ENCODE measurements around the gene ZNF460. TPM values are rescaled to one million over a fixed set of nuclear protein-coding genes. Genes with fewer than 3 reads are reported as not detected.

Gene ZNF460
- total RNA-seq (2021; ENCODE audit: unreplicated experiment) (76.3 TPM), Bru-seq, nascent RNA (percentile 95 among the genes with signal in this experiment), BruChase-seq, experiment 1, labeled RNA remaining after a 2-hour chase (percentile 99 among the genes with signal in this experiment), BruChase-seq, experiment 2, labeled RNA remaining after a 6-hour chase (percentile 99 among the genes with signal in this experiment)
- 1.5 TPM for polyA plus RNA-seq (2012; ENCODE audit: insufficient read length)
- long read RNA-seq, partial matches to known transcripts: 0 of 5 reads
- long read RNA-seq, other reads (novel, unspliced or antisense): 2 of 5 reads

DNA sequence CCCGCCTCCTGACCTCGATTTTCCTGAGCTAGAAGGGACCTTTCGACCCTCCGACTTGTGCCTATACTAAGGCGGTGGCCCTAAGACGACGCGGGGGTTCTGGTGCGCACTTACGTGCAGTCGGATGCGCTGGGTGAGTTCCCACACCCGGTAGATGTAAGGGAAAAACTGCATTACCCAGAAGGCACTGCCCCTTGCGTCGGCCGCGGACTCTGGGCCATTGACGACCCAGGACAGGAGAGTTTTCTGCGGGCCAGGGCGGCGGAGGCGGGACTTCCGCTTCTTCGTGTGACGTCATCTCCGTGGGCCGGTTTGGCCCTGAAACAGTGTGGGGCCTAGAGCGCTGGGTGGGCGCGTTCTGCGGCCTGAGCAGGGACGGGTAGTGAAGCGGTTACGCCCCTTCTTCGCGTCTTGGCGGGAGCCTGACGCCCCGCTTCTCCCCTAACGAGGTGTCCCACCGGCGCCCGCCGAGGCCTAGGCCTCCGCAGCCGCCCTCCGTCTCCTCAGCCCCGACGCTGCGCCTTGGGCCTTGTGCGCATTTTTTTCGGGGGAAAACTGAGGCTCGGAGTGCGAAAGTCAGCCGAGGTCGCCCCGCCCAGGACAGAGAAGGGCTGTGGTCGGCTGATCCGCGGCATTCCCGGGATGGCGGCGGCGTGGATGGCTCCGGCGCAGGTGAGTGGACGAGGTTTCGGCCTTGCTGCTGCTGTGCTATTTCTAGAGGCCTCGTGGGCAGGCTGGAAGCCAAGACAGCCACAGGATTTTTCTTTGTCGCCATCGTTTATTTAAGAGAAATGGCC is at the start of gene ZNF460:
TSS of gene ZNF460 (plus strand) at position 321 of the 797 bp plus-strand sequence. CDS start at position 643, 322 bp downstream.
- no TSS peak for BruUV-seq (replicated peaks)
- Histone ChIP-seq H3K27me3 (ENCODE audit: control insufficient read depth, insufficient read depth, low read length) (no peaks in the 10 kb centered on the region), H3K36me3 (ENCODE audit: control insufficient read depth, insufficient read depth, low read length) (peaks cover 3% of the 10 kb centered on the region; the same call in 1 of the 2 replicates), H3K9me3 (ENCODE audit: control insufficient read depth, insufficient read depth, low read depth, low read length) (no peaks in the 10 kb centered on the region), H3K4me1 (ENCODE audit: control insufficient read depth, insufficient read depth, low read length) (peaks cover 23% of the 10 kb centered on the region), H3K27ac (ENCODE audit: low read length) (peak within 1 kb of the TSS; percentile 99), H3K4me3 (ENCODE audit: low read depth in 2 of 2, low read length in 2 of 2) (peak within 1 kb of the TSS; percentile 68 to 100)
- ATAC-seq (peak; percentile 98), DNase-seq (ENCODE audit: low read depth, low spot score) (peak; percentile 86)
- intact Hi-C loops (cut with micrococcal nuclease; ENCODE audit: unreplicated experiment): no loop called here
- TF ChIP-seq POLR2AphosphoS5 (IDR thresholded peaks at IDR 0.05; ENCODE audit: low read depth, low read length) (peak; percentile 3; the same call in 1 of the 2 replicates), SIN3A (IDR thresholded peaks at IDR 0.05; ENCODE audit: borderline replicate concordance, insufficient read depth, low read depth, low read length) (peak; percentile 91), TCF7L2 (IDR thresholded peaks at IDR 0.05; ENCODE audit: low read depth, low read length) (peak; percentile 39; the same call in 1 of the 2 replicates)
- TF ChIP-seq, protein P1, sequence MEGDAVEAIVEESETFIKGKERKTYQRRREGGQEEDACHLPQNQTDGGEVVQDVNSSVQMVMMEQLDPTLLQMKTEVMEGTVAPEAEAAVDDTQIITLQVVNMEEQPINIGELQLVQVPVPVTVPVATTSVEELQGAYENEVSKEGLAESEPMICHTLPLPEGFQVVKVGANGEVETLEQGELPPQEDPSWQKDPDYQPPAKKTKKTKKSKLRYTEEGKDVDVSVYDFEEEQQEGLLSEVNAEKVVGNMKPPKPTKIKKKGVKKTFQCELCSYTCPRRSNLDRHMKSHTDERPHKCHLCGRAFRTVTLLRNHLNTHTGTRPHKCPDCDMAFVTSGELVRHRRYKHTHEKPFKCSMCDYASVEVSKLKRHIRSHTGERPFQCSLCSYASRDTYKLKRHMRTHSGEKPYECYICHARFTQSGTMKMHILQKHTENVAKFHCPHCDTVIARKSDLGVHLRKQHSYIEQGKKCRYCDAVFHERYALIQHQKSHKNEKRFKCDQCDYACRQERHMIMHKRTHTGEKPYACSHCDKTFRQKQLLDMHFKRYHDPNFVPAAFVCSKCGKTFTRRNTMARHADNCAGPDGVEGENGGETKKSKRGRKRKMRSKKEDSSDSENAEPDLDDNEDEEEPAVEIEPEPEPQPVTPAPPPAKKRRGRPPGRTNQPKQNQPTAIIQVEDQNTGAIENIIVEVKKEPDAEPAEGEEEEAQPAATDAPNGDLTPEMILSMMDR (IDR thresholded peaks at IDR 0.05): no peak
- POLR2A ChIA-PET: interaction anchor here (0.7 kb wide), 1 partner anchor 888 kb away, joined by 3 read pairs; no protein-coding TSS in a partner anchor
- in situ Hi-C loops (cut with HindIII; ENCODE audit: low pct_unique_long_range_greater_than_20kb, low sequenced_read_pairs): no loop called here
- CTCF ChIA-PET: no interaction called here

DNA sequence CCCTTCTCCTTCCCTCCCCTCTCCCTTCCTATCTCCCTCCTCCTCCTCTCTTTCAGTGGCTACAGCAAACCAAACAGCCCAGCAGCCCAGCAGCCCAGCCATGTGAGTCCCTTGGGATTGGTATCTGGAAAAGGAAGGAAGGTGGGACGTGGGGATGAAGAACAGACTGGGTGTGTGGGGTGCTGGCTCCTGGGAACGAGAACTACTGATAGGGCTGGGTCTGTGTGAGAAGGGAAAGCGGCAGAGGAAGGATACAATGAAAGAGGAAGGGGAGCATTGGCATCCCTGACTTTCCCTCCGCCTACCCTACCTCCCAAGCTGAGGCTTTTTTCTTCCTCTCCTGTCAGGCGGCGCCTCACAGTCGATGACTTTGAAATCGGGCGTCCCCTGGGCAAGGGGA is 48.6 kb upstream of the ZNF460 start:
- Histone ChIP-seq H3K4me1 (ENCODE audit: control insufficient read depth, insufficient read depth, low read length) (no peaks in the 10 kb centered on the region), H3K27ac (ENCODE audit: low read length) (no peak overlapping the region), H3K27me3 (ENCODE audit: control insufficient read depth, insufficient read depth, low read length) (no peaks in the 10 kb centered on the region), H3K4me3 (ENCODE audit: low read depth in 2 of 2, low read length in 2 of 2) (no peak overlapping the region), H3K9me3 (ENCODE audit: control insufficient read depth, insufficient read depth, low read depth, low read length) (no peaks in the 10 kb centered on the region), H3K36me3 (ENCODE audit: control insufficient read depth, insufficient read depth, low read length) (no peaks in the 10 kb centered on the region)
- no peak for DNase-seq (ENCODE audit: low read depth, low spot score)
- ATAC-seq: no peak
- ChIA-PET CTCF (no interaction called here), POLR2A (interaction anchor here (0.6 kb wide), 1 partner anchor 56 kb away, joined by 22 read pairs; no protein-coding TSS in a partner anchor)
- in situ Hi-C loops (cut with HindIII; ENCODE audit: low pct_unique_long_range_greater_than_20kb, low sequenced_read_pairs): no loop called here
- no TSS peak for BruUV-seq (replicated peaks)
- TF ChIP-seq, protein P1 (IDR thresholded peaks at IDR 0.05): no peak
- TF ChIP-seq, protein P2, sequence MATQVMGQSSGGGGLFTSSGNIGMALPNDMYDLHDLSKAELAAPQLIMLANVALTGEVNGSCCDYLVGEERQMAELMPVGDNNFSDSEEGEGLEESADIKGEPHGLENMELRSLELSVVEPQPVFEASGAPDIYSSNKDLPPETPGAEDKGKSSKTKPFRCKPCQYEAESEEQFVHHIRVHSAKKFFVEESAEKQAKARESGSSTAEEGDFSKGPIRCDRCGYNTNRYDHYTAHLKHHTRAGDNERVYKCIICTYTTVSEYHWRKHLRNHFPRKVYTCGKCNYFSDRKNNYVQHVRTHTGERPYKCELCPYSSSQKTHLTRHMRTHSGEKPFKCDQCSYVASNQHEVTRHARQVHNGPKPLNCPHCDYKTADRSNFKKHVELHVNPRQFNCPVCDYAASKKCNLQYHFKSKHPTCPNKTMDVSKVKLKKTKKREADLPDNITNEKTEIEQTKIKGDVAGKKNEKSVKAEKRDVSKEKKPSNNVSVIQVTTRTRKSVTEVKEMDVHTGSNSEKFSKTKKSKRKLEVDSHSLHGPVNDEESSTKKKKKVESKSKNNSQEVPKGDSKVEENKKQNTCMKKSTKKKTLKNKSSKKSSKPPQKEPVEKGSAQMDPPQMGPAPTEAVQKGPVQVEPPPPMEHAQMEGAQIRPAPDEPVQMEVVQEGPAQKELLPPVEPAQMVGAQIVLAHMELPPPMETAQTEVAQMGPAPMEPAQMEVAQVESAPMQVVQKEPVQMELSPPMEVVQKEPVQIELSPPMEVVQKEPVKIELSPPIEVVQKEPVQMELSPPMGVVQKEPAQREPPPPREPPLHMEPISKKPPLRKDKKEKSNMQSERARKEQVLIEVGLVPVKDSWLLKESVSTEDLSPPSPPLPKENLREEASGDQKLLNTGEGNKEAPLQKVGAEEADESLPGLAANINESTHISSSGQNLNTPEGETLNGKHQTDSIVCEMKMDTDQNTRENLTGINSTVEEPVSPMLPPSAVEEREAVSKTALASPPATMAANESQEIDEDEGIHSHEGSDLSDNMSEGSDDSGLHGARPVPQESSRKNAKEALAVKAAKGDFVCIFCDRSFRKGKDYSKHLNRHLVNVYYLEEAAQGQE (IDR thresholded peaks at IDR 0.05; ENCODE audit: insufficient read depth in 1 of 2, low read depth in 2 of 2, low read length in 1 of 2): no peak
- TF ChIP-seq TCF7L2 (IDR thresholded peaks at IDR 0.05; ENCODE audit: low read depth, low read length) (no peak), POLR2AphosphoS5 (IDR thresholded peaks at IDR 0.05; ENCODE audit: low read depth, low read length) (no peak), SIN3A (IDR thresholded peaks at IDR 0.05; ENCODE audit: borderline replicate concordance, insufficient read depth, low read depth, low read length) (no peak)
- intact Hi-C loops (cut with micrococcal nuclease; ENCODE audit: unreplicated experiment): no loop called here
